Activated CD4-positive, alpha-beta T cell treated with anti-CD3 and anti-CD28 coated beads for 24 hours (primary cell): ENCODE measurements around the gene PLA2G3.
"Not testable (repeated sequence)": the region's sequence is repeated elsewhere in the genome, so short reads cannot be mapped to it uniquely, and the experiment has no call there.

Experiments used
- DNase-seq, 2 donors: peaks; one replicate each; pipeline ENCODE4 v3.0.0-alpha.2; 2020; ENCODE audit warnings: low read depth in 2 of 2

Gene PLA2G3

DNA sequence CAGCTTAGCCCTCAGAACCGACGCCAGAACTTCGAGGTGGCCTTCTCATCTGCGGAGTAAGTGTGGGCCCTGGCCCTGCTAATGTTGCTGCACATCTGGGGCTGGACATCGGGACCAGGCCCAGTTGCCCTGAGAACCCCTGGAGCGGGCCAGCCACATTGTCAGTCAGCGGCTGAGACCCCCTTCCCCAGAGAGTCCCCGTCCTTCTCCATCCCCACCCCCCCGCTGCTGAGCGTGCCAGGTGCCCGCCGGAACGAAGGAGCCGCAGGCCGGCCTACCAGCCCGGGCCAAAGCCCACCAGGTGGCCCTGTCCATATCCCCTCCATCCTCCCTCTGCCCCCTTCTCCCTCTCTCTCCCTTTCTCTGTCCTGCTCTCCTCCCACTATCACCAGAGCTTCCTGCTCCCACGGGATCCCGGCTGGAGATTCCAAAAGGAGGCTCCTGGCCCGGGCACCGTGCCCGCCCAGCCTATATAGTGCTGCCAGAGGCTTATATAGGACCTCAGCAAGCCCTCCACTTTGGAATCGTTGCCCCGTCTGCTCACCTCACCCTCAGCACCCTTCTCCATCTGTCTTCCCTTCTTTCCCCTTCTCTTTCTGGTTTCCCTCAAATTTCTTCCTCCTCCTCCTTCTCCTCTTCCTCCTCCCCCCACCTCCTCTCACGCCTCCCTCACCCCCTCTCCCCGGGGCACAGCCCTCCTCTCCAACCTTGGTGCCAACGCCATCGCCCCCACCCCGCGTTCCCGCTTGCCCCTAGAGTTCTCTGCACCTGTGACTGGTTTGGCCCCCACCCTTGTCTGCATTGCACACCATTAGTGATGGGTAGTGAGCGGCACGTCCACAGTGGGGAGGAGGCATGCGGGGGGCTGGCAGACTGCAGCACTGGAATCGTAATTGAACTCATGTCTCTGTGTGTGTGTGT is 40.2 kb downstream of the PLA2G3 start:
- no peak for DNase-seq

DNA sequence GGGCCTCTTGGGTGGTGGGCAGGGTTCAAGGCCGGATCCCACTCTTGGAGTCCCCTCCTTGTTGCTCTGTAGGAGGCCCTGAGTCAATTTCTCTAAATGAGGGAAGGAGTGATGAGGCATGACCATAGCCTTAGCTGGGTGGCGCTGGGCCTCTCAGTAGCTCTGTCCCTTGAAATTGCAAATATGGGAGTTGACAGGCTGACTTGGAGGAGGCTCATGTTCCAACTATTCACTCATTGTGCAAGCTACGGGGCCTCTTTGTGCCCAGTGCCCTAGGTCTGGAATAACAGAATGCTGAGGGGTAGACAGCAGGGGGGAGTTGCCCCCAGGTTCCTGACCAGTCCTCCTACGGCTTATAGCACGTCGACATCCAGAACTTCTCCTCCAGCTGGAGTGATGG is 40.9 kb downstream of the PLA2G3 start:
- no peak for DNase-seq

- no peak for DNase-seq
Measured at GRCh38 chr22:31098632-31099110, 41.6 kb downstream of the PLA2G3 start.

GRCh38 chr22:31097941-31098631 is 42.2 kb downstream of the PLA2G3 start:
- no peak for DNase-seq

DNA sequence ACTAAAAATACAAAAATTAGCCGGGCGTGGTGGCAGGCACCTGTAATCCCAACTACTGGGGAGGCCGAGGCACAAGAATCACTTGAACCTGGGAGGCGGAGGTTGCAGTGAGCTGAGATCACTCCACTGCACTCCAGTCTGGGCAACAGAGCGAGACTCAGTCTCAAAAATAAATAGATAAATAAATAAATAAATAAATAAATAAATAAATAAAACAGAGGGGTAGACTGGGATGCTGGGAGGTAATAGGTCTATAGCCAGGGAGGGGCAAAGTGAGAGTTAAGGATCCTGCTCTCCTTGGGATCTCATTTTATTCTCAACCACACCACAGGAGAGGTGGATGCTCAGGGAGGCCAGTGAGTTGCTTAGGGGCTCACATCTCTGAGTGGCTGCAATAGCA is 42.8 kb downstream of the PLA2G3 start:
- not testable (repeated sequence) for DNase-seq

- DNase-seq, result no peak
Measured at GRCh38 chr22:31096657-31097279, 43.5 kb downstream of the PLA2G3 start.

DNA sequence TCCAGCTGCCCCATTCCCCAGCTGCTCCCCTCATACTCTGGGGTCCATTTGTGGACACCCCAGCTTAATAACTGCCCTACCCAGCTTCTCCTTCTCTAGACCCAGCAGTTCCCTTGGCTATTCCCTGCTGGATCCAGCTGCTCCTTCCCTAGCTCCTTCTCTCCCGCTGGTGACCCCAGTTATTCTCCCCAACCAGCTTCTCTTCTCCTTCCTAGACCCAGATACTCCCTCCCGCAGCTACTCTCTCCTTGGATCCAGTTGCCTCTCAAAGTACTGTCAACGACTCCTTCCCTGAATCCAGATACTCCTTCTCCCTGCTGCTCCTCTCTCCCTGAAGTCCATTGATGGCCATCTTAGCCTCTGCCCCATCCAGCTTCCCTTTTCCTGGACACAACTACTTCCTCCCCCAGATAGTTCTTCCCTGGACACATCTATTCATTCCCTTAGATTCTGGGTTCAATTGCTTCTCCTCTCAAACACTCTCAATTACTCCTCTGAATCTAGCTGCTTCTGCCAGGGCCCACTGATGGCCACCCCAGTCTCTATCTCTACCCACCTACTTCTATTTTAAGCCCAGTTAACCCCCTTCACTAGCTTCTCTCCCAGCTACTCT is 44.6 kb downstream of the PLA2G3 start:
- no peak for DNase-seq

DNA sequence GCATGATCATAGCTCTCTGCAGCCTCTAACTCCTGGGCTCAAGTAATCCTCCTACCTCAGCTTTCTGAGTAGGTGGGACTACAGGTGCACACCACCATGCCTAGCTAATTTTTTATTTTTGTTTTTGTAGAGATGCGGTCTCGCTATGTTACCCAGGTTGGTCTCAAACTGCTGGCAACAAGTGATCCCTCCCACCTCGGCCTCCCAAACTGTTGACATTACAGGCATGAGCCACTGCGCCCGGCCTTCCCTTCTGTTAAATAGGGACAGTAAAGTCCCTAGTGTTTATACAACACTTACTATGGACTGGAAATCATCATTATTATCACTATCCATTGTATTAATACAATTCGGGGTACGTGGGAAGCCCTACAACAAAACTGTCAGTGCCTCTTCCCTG is 45.6 kb downstream of the PLA2G3 start:
- DNase-seq, result no peak

DNA sequence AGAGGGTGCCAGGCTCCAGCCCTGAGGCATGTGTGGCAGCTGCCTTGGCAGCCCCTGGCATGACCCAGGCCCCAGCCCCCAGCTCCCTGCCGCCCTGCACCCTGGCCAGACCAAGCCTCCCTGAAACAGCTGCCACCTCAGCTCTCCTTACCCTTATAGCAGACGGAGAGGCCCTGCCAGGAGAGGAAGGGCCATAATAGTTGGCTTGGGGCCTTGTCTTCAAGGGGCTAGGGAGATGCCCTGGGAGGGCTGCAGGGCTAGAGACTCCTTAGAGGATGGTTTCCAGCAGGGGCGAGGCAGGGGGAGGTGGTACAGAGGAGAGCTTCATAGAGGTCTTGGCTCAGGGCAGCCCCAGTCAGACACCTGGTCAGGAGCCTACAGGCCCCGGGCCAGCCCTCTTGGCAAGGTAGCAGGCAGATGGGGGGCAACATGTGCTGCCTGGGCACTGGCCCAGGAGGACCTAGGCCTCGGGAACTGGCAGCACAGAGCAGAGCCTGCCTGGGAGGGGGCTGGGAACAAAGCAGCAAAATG is 46.2 kb downstream of the PLA2G3 start:
- no peak for DNase-seq

- DNase-seq, result no peak
Measured at GRCh38 chr22:31093086-31093850, 47.0 kb downstream of the PLA2G3 start.

- DNase-seq, result no peak
Measured at GRCh38 chr22:31092161-31092560, 48.1 kb downstream of the PLA2G3 start.

GRCh38 chr22:31091106-31091975 is 49.0 kb downstream of the PLA2G3 start:
- no peak for DNase-seq

DNA sequence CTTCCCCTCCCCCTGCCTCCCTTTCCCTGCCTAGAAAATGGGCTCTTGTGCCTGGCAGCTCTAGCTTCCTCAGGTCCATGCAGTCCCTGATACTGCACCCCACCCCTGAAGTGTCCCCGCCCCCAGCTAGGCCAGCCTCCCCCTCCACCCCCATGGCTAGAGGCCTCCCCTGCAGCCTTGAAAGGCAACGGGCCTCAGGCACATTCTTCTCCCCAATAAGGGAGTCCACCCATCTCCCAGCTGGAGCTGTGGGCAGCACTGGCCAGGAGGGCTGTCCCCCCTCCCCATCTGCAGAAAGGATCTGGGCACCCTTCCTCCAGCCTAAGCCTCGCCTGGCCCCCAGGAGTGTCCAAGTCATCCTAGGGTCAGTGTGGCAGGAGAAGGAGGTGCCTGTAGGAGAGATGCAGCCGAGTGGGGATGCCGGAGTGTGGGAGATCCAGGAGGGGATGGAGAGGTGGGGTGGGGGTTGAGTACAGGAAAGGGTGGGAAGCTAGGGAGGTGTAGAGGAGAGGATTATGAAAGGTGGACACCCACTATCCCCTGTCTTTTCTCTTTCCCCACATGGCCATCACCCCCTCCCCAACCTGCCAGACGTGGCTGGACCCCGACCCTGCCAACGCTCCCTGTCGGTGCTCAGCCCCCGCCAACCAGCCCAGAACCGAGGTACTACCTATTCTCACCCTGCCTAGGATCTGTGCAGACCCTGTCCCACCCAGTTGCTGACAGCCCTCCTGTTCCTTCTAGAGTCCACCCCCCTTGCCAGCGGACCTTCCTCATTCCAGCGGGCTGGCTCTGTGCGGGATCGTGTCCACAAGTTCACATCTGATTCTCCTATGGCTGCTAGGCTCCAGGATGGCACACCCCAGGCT is 49.9 kb downstream of the PLA2G3 start:
- DNase-seq, result no peak

DNA sequence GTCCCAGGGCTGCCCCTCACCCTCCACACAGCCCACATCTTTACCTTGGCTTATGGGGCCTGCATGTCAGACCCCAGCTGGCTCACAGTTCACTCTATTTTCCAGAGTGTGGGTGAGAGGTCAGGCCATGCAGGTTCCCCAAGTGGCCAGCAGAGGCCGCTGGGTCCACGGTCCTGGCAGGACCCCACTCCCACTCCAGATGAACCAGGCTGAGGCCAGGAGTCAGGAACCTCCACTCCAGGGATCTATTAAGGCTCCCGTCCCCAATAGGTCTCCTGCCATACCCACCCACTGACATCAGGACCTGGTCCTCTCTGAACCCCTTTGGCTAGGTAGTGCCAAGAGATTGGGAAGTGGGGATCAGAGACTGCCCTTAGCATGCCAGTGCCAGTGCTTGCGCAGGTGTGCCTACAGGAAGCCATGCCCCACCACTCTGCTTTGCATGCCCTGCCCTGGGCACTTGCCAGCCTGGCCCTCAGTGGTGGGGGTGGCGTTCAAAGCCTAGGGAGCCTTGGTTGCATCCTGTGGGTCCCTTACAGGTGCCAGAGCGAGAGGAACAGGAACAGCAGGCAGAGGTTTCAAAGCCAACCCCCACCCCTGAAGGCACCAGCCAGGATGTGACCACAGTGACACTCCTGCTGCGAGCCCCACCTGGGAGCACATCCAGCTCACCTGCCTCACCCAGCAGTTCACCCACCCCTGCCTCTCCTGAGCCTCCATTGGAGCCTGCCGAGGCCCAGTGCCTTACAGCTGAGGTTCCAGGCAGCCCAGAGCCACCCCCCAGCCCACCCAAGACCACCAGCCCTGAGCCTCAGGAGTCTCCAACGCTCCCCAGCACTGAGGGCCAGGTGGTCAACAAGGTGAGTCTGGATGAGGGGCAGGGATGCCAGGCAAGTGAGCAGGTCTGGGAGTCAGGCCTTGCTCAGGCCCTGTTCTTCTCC is 50.9 kb downstream of the PLA2G3 start:
- no peak for DNase-seq

GRCh38 chr22:31088233-31088986 is 51.9 kb downstream of the PLA2G3 start:
- no peak for DNase-seq

DNA sequence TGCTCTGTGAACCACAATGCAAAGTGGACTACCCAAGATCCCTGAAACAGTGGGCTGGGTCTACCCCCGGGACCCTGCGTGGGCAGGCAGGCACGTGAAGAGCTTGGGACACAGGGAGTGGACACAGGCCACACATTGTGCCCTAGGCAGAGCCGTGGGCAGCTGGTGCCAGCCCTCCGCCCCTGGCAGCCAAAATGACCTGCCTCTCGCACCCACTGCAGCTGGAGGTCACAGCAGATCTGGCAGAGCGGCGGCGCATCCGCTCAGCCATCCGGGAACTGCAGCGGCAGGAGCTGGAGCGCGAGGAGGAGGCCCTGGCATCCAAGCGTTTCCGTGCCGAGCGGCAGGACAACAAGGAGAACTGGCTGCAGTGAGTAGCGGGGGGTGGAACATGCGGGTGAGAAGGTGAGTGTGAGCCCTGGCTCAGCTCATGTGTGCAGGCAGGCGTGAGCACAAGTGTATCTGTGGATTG is 52.5 kb downstream of the PLA2G3 start:
- DNase-seq, result no peak

GRCh38 chr22:31086703-31087330 is 53.5 kb downstream of the PLA2G3 start:
- DNase-seq, result no peak
